HEK293 (cell line): Measurements from ENCODE around the gene ANTKMT.

Experiments
- GLI2 ChIP-seq: fragments of 450-650 bp; formaldehyde crosslinking; IDR thresholded peaks from 2 replicates; pipeline ENCODE4; 2017; ENCODE audit warnings: missing biosample characterization, missing genetic modification characterization, low read depth, borderline replicate concordance
- GLIS1 ChIP-seq: fragments of 450-650 bp; formaldehyde crosslinking; IDR thresholded peaks from 2 replicates; pipeline ENCODE4 v1.5.1; 2016; ENCODE audit warnings: missing biosample characterization, missing genetic modification characterization
- HOXC10 ChIP-seq: sonication (generic); formaldehyde crosslinking; IDR thresholded peaks from 2 replicates; pipeline ENCODE4 v1.8.1; 2023; ENCODE audit warnings: mild to moderate bottlenecking, missing genetic modification reagents
- MZF1 ChIP-seq: fragments of 450-650 bp; formaldehyde crosslinking; IDR thresholded peaks from 2 replicates; pipeline ENCODE4 v1.5.1; 2017; ENCODE audit warnings: missing biosample characterization, missing genetic modification characterization, borderline replicate concordance
- PRDM1 ChIP-seq: fragments of 450-650 bp; formaldehyde crosslinking; IDR thresholded peaks from 2 replicates; pipeline ENCODE4; 2016; ENCODE audit warnings: missing biosample characterization, missing genetic modification characterization
- SP2 ChIP-seq: fragments of 450-650 bp; formaldehyde crosslinking; IDR thresholded peaks from 2 replicates; pipeline ENCODE4 v1.5.1; 2016; ENCODE audit warnings: missing biosample characterization, missing genetic modification characterization
- ZBTB8A ChIP-seq: fragments of 450-650 bp; formaldehyde crosslinking; IDR thresholded peaks from 2 replicates; pipeline ENCODE4 v1.5.1; 2016; ENCODE audit warnings: missing biosample characterization, missing genetic modification characterization
- ZFP3 ChIP-seq: fragments of 450-650 bp; formaldehyde crosslinking; IDR thresholded peaks from 2 replicates; pipeline ENCODE4 v1.5.1; 2016; ENCODE audit warnings: low read depth, missing biosample characterization, missing genetic modification characterization
- ZFP37 ChIP-seq: fragments of 450-650 bp; formaldehyde crosslinking; IDR thresholded peaks from 2 replicates; pipeline ENCODE4 v1.5.1; 2016; ENCODE audit warnings: missing biosample characterization, missing genetic modification characterization
- ZNF114 ChIP-seq: fragments of 450-650 bp; formaldehyde crosslinking; IDR thresholded peaks from 2 replicates; pipeline ENCODE4 v1.5.0; 2017; ENCODE audit warnings: missing biosample characterization, missing genetic modification characterization
- ZNF157 ChIP-seq: fragments of 450-650 bp; formaldehyde crosslinking; IDR thresholded peaks from 2 replicates; pipeline ENCODE4 v1.5.1; 2016; ENCODE audit warnings: missing biosample characterization, missing genetic modification characterization
- ZNF214 ChIP-seq: fragments of 450-650 bp; formaldehyde crosslinking; IDR thresholded peaks from 2 replicates; pipeline ENCODE4 v1.5.1; 2017; ENCODE audit warnings: missing biosample characterization, mild to moderate bottlenecking, missing genetic modification characterization, borderline replicate concordance
- ZNF302 ChIP-seq: fragments of 450-650 bp; formaldehyde crosslinking; IDR thresholded peaks from 2 replicates; pipeline ENCODE4 v1.5.1; 2016; ENCODE audit warnings: missing biosample characterization, missing genetic modification characterization, low read depth
- ZNF311 ChIP-seq: fragments of 450-650 bp; formaldehyde crosslinking; IDR thresholded peaks from 2 replicates; pipeline ENCODE4 v1.5.1; 2017; ENCODE audit warnings: missing biosample characterization, missing genetic modification characterization, borderline replicate concordance
- ZNF324 ChIP-seq: fragments of 450-650 bp; formaldehyde crosslinking; IDR thresholded peaks from 2 replicates; pipeline ENCODE4 v1.5.1; 2016; ENCODE audit warnings: missing biosample characterization, missing genetic modification characterization
- ZNF341 ChIP-seq: fragments of 450-650 bp; formaldehyde crosslinking; IDR thresholded peaks from 2 replicates; pipeline ENCODE4; 2016; ENCODE audit warnings: low read depth, missing biosample characterization, missing genetic modification characterization
- ZNF530 ChIP-seq: fragments of 450-650 bp; formaldehyde crosslinking; IDR thresholded peaks from 2 replicates; pipeline ENCODE4 v1.5.1; 2016; ENCODE audit warnings: low read depth, missing biosample characterization, missing genetic modification characterization
- ZNF560 ChIP-seq: fragments of 450-650 bp; formaldehyde crosslinking; IDR thresholded peaks from 2 replicates; pipeline ENCODE4 v1.5.1; 2017; ENCODE audit warnings: missing biosample characterization, missing genetic modification characterization, borderline replicate concordance
- ZNF585B ChIP-seq: fragments of 450-650 bp; formaldehyde crosslinking; IDR thresholded peaks from 2 replicates; pipeline ENCODE4 v1.5.1; 2016; ENCODE audit warnings: missing biosample characterization, missing genetic modification characterization
- ZNF629 ChIP-seq: fragments of 450-650 bp; formaldehyde crosslinking; IDR thresholded peaks from 2 replicates; pipeline ENCODE4 v1.5.1; 2017; ENCODE audit warnings: missing biosample characterization, missing genetic modification characterization
- ZNF654 ChIP-seq: fragments of 450-650 bp; formaldehyde crosslinking; IDR thresholded peaks from 2 replicates; pipeline ENCODE4 v1.5.1; 2016; ENCODE audit warnings: low read depth, missing biosample characterization, missing genetic modification characterization
- ZSCAN23 ChIP-seq: fragments of 450-650 bp; formaldehyde crosslinking; IDR thresholded peaks from 2 replicates; pipeline ENCODE4 v1.5.1; 2016; ENCODE audit warnings: missing biosample characterization, missing genetic modification characterization
- TF ChIP-seq, protein P1 (sequence below): fragments of 450-650 bp; formaldehyde crosslinking; IDR thresholded peaks from 2 replicates; pipeline ENCODE4 v1.5.1; 2016; ENCODE audit warnings: missing biosample characterization, missing genetic modification characterization
- TF ChIP-seq, protein P2 (sequence below): fragments of 450-650 bp; formaldehyde crosslinking; IDR thresholded peaks from 2 replicates; pipeline ENCODE4 v1.5.1; 2017; ENCODE audit warnings: missing biosample characterization, missing genetic modification characterization
- TF ChIP-seq, protein P3 (sequence below): fragments of 450-650 bp; formaldehyde crosslinking; IDR thresholded peaks from 2 replicates; pipeline ENCODE4 v1.5.1; 2016; ENCODE audit warnings: missing biosample characterization, missing genetic modification characterization
- TF ChIP-seq, protein P4 (sequence below): fragments of 450-650 bp; formaldehyde crosslinking; IDR thresholded peaks from 2 replicates; pipeline ENCODE4 v1.5.1; 2016; ENCODE audit warnings: missing biosample characterization, missing genetic modification characterization
- TF ChIP-seq, protein P5 (sequence below): fragments of 450-650 bp; formaldehyde crosslinking; IDR thresholded peaks from 2 replicates; pipeline ENCODE4 v1.5.1; 2017; ENCODE audit warnings: missing biosample characterization, mild to moderate bottlenecking, missing genetic modification characterization, moderate library complexity
- TF ChIP-seq, protein P6 (sequence below): fragments of 450-650 bp; formaldehyde crosslinking; IDR thresholded peaks from 2 replicates; pipeline ENCODE4 v1.5.1; 2016; ENCODE audit warnings: missing biosample characterization, missing genetic modification characterization
- TF ChIP-seq, protein P7 (sequence below): fragments of 450-650 bp; formaldehyde crosslinking; IDR thresholded peaks from 2 replicates; pipeline ENCODE4 v1.5.1; 2016; ENCODE audit warnings: missing biosample characterization, missing genetic modification characterization

ANTKMT gene

DNA sequence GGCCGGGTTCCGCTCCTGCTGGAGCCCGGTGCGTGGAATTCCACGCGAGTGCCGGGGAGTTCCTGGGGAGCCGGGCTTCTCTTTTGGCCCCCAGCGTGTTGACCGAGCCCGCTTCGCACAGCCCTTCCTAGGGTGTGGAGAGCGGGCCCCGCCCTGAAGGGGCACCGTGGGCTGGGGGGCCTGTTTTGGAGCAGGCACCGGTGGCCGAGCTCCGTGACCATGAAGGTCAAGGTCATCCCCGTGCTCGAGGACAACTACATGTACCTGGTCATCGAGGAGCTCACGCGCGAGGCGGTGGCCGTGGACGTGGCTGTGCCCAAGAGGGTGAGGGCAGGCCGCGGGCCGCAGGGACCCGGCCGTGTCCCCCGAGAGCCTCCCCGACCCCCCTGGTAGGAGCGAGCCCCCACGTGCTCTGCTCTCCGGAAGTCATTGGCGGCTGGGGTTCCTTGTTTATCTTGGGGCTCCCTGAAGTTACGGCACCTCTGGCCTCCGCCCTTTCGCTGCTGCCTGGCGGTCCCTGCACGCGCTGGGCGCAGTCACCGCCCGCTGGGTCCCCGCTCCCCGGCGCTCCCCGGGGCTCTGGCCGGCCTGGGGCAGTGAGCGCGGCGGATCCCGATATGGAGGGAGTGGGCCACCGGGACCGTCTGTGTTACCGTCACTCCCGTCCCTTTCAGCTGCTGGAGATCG is 6.5 kb downstream of the ANTKMT start (continued):
- no peak for TF ChIP-seq ZNF311 (tag by site-specific recombination)
- TF ChIP-seq, protein P1, sequence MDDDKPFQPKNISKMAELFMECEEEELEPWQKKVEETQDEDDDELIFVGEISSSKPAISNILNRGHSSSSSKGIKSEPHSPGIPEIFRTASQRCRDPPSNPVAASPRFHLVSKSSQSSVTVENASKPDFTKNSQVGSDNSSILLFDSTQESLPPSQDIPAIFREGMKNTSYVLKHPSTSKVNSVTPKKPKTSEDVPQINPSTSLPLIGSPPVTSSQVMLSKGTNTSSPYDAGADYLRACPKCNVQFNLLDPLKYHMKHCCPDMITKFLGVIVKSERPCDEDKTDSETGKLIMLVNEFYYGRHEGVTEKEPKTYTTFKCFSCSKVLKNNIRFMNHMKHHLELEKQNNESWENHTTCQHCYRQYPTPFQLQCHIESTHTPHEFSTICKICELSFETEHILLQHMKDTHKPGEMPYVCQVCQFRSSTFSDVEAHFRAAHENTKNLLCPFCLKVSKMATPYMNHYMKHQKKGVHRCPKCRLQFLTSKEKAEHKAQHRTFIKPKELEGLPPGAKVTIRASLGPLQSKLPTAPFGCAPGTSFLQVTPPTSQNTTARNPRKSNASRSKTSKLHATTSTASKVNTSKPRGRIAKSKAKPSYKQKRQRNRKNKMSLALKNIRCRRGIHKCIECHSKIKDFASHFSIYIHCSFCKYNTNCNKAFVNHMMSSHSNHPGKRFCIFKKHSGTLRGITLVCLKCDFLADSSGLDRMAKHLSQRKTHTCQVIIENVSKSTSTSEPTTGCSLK (tag by site-specific recombination) = no peak
- TF ChIP-seq PRDM1 (tag by site-specific recombination) = no peak
- no peak for TF ChIP-seq ZSCAN23 (tag by site-specific recombination)
- no peak for TF ChIP-seq ZFP37
- no peak for TF ChIP-seq GLI2 (tag by site-specific recombination)
- no peak for TF ChIP-seq ZNF214 (tag by site-specific recombination)
- TF ChIP-seq, protein P2, sequence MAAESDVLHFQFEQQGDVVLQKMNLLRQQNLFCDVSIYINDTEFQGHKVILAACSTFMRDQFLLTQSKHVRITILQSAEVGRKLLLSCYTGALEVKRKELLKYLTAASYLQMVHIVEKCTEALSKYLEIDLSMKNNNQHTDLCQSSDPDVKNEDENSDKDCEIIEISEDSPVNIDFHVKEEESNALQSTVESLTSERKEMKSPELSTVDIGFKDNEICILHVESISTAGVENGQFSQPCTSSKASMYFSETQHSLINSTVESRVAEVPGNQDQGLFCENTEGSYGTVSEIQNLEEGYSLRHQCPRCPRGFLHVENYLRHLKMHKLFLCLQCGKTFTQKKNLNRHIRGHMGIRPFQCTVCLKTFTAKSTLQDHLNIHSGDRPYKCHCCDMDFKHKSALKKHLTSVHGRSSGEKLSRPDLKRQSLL (tag by site-specific recombination) = no peak
- TF ChIP-seq, protein P3, sequence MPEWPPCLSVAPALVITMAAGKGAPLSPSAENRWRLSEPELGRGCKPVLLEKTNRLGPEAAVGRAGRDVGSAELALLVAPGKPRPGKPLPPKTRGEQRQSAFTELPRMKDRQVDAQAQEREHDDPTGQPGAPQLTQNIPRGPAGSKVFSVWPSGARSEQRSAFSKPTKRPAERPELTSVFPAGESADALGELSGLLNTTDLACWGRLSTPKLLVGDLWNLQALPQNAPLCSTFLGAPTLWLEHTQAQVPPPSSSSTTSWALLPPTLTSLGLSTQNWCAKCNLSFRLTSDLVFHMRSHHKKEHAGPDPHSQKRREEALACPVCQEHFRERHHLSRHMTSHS (tag by site-specific recombination) = no peak
- TF ChIP-seq, protein P4, sequence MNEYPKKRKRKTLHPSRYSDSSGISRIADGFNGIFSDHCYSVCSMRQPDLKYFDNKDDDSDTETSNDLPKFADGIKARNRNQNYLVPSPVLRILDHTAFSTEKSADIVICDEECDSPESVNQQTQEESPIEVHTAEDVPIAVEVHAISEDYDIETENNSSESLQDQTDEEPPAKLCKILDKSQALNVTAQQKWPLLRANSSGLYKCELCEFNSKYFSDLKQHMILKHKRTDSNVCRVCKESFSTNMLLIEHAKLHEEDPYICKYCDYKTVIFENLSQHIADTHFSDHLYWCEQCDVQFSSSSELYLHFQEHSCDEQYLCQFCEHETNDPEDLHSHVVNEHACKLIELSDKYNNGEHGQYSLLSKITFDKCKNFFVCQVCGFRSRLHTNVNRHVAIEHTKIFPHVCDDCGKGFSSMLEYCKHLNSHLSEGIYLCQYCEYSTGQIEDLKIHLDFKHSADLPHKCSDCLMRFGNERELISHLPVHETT (tag by site-specific recombination) = no peak
- TF ChIP-seq ZNF560 (tag by site-specific recombination) = no peak
- TF ChIP-seq, protein P5, sequence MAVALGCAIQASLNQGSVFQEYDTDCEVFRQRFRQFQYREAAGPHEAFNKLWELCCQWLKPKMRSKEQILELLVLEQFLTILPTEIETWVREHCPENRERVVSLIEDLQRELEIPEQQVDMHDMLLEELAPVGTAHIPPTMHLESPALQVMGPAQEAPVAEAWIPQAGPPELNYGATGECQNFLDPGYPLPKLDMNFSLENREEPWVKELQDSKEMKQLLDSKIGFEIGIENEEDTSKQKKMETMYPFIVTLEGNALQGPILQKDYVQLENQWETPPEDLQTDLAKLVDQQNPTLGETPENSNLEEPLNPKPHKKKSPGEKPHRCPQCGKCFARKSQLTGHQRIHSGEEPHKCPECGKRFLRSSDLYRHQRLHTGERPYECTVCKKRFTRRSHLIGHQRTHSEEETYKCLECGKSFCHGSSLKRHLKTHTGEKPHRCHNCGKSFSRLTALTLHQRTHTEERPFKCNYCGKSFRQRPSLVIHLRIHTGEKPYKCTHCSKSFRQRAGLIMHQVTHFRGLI = no peak
- no peak for TF ChIP-seq SP2 (tag by site-specific recombination)
- no peak for TF ChIP-seq ZNF530
- peak; percentile 88 for TF ChIP-seq ZBTB8A
- TF ChIP-seq, protein P6, sequence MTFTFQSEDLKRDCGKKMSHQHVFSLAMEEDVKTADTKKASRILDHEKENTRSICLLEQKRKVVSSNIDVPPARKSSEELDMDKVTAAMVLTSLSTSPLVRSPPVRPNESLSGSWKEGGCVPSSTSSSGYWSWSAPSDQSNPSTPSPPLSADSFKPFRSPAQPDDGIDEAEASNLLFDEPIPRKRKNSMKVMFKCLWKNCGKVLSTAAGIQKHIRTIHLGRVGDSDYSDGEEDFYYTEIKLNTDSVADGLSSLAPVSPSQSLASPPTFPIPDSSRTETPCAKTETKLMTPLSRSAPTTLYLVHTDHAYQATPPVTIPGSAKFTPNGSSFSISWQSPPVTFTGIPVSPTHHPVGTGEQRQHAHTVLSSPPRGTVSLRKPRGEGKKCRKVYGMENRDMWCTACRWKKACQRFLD (tag by site-specific recombination) = no peak
- TF ChIP-seq ZNF324 = no peak
- no peak for TF ChIP-seq MZF1 (tag by site-specific recombination)
- no peak for TF ChIP-seq ZNF114 (tag by site-specific recombination)
- no peak for TF ChIP-seq GLIS1 (tag by site-specific recombination)
- TF ChIP-seq ZNF654 = no peak
- TF ChIP-seq ZNF341 (tag by site-specific recombination) = no peak
- TF ChIP-seq ZNF585B (tag by site-specific recombination) = no peak
- no peak for TF ChIP-seq HOXC10 (CRISPR knock-in tag)
- peak; percentile 44; the same call in 1 of the 2 replicates for TF ChIP-seq ZNF629
- TF ChIP-seq, protein P7, sequence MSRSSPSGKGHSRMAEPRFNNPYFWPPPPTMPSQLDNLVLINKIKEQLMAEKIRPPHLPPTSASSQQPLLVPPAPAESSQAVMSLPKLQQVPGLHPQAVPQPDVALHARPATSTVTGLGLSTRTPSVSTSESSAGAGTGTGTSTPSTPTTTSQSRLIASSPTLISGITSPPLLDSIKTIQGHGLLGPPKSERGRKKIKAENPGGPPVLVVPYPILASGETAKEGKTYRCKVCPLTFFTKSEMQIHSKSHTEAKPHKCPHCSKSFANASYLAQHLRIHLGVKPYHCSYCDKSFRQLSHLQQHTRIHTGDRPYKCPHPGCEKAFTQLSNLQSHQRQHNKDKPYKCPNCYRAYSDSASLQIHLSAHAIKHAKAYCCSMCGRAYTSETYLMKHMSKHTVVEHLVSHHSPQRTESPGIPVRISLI (tag by site-specific recombination) = no peak
- no peak for TF ChIP-seq ZFP3 (tag by site-specific recombination)
- TF ChIP-seq ZNF157 (tag by site-specific recombination) = no peak
- no peak for TF ChIP-seq ZNF302 (tag by site-specific recombination)
